Measurements from ENCODE around the gene ZMYND11.

Gene ZMYND11

GRCh38 chr10:91313-91712 lies 43.9 kb upstream of the ZMYND11 start:
- no peak for DNase-seq (ENCODE audit: low read depth)
- H3K4me3 ChIP-seq (ENCODE audit: low read depth, low read length) = no peak overlapping the region
- no peak for TF ChIP-seq CTCF (conservative IDR thresholded peaks at IDR 0.05; ENCODE audit: low read depth, low read length)

GRCh38 chr10:92153-92552 lies 43.1 kb upstream of the ZMYND11 start:
- no peak for DNase-seq (ENCODE audit: low read depth)
- H3K4me3 ChIP-seq (ENCODE audit: low read depth, low read length) = no peak overlapping the region
- no peak for TF ChIP-seq CTCF (conservative IDR thresholded peaks at IDR 0.05; ENCODE audit: low read depth, low read length)

- no peak for DNase-seq (ENCODE audit: low read depth)
- no peak overlapping the region for H3K4me3 ChIP-seq (ENCODE audit: low read depth, low read length)
- no peak for TF ChIP-seq CTCF (conservative IDR thresholded peaks at IDR 0.05; ENCODE audit: low read depth, low read length)
Observed at GRCh38 chr10:92846-93245, 42.4 kb upstream of the ZMYND11 start.

- DNase-seq (ENCODE audit: low read depth) = no peak
- no peak overlapping the region for H3K4me3 ChIP-seq (ENCODE audit: low read depth, low read length)
- no peak for TF ChIP-seq CTCF (conservative IDR thresholded peaks at IDR 0.05; ENCODE audit: low read depth, low read length)
Observed at GRCh38 chr10:94613-95012, 40.6 kb upstream of the ZMYND11 start.

- TF ChIP-seq CTCF (conservative IDR thresholded peaks at IDR 0.05; ENCODE audit: low read depth, low read length) = no peak
- no peak for DNase-seq (ENCODE audit: low read depth)
- H3K4me3 ChIP-seq (ENCODE audit: low read depth, low read length) = no peak overlapping the region
Observed at GRCh38 chr10:95356-96115, 39.7 kb upstream of the ZMYND11 start.

- no peak overlapping the region for H3K4me3 ChIP-seq (ENCODE audit: low read depth, low read length)
- TF ChIP-seq CTCF (conservative IDR thresholded peaks at IDR 0.05; ENCODE audit: low read depth, low read length) = no peak
Observed at GRCh38 chr10:96466-96865, 38.8 kb upstream of the ZMYND11 start.

GRCh38 chr10:104416-104815 lies 30.8 kb upstream of the ZMYND11 start:
- H3K4me3 ChIP-seq (ENCODE audit: low read depth, low read length) = no peak overlapping the region
- DNase-seq (ENCODE audit: low read depth) = no peak
- TF ChIP-seq CTCF (conservative IDR thresholded peaks at IDR 0.05; ENCODE audit: low read depth, low read length) = no peak

More at GRCh38 chr10:96466-96865, 38.8 kb upstream of the ZMYND11 start:
- no peak for DNase-seq (ENCODE audit: low read depth)
